Activated T-cell treated with anti-CD3 and anti-CD28 coated beads, Interleukin-2, amount 50 U/mL, for 4 hours (primary cell): ENCODE measurements around the gene PCDHGA5. TPM values are rescaled to one million over a fixed set of nuclear protein-coding genes. Genes with fewer than 3 reads are reported as not detected.
"Not testable (repeated sequence)": the region's sequence is repeated elsewhere in the genome, so short reads cannot be mapped to it uniquely, and the experiment has no call there.

Source experiments
- ATAC-seq, 2 donors: fragments of 200-7000 bp; cut with Tn5 transposase; one replicate each; pipeline ENCODE4 v1.10.0; 2021
- DNase-seq: peaks from one replicate; pipeline ENCODE4 v3.0.0-alpha.2; 2020
- H3K27me3 Mint-ChIP-seq: one replicate; pipeline ENCODE4 v1.8.0; 2021; ENCODE audit warnings: low read depth, mixed read lengths
- H3K36me3 Mint-ChIP-seq: one replicate; pipeline ENCODE4 v1.8.0; 2022; ENCODE audit warnings: mixed read lengths; ENCODE audit not compliant: insufficient read depth
- H3K4me1 Mint-ChIP-seq: one replicate; pipeline ENCODE4 v1.8.0; 2021; ENCODE audit warnings: low read depth, mixed read lengths
- H3K4me3 Mint-ChIP-seq: one replicate; pipeline ENCODE4 v1.8.0; 2021; ENCODE audit warnings: mild to moderate bottlenecking, moderate library complexity, mixed read lengths
- H3K9me3 Mint-ChIP-seq: one replicate; pipeline ENCODE4 v1.8.0; 2021; ENCODE audit warnings: mixed read lengths
- total RNA-seq, 3 donors: library from RNA; stranded (reverse); gene quantifications; one replicate each; pipeline ENCODE4 v1.2.1, GENCODE V29; 2021

Gene PCDHGA5
- total RNA-seq, 3 donors from 2014 or later = 0.05 to 0.13 (median 0.08) TPM

- no peak overlapping the region for H3K4me3 Mint-ChIP-seq
- no peak for ATAC-seq
- peaks cover 5% of the 10 kb centered on the region for H3K36me3 Mint-ChIP-seq
These were observed 25.4 kb downstream of the PCDHGA5 start for GRCh38 chr5:141389153-141390042.

GRCh38 chr5:141392429-141393198, 28.7 kb downstream of the PCDHGA5 start, which contains the start of gene PCDHGA8:
TSS of gene PCDHGA8 (plus strand) at chr5:141392633. CDS start at chr5:141392814, 181 bp downstream.
- H3K4me3 Mint-ChIP-seq = no peak within 1 kb of the TSS
- ATAC-seq (no peak), DNase-seq (no peak)
- H3K9me3 Mint-ChIP-seq = peaks cover 33% of the 10 kb centered on the region
- peaks cover 69% of the 10 kb centered on the region for H3K27me3 Mint-ChIP-seq
- no peaks in the 10 kb centered on the region for H3K4me1 Mint-ChIP-seq
- peaks cover 3% of the 10 kb centered on the region for H3K36me3 Mint-ChIP-seq

More at GRCh38 chr5:141389153-141390042, 25.4 kb downstream of the PCDHGA5 start:
- H3K27me3 Mint-ChIP-seq = peaks cover 75% of the 10 kb centered on the region
- H3K4me1 Mint-ChIP-seq = no peaks in the 10 kb centered on the region
- H3K9me3 Mint-ChIP-seq = peaks cover 43% of the 10 kb centered on the region
- DNase-seq = no peak

- H3K4me1 Mint-ChIP-seq = no peaks in the 10 kb centered on the region
- peaks cover 3% of the 10 kb centered on the region for H3K36me3 Mint-ChIP-seq
- ATAC-seq (no peak), DNase-seq (no peak)
- H3K4me3 Mint-ChIP-seq = no peak overlapping the region
- peaks cover 33% of the 10 kb centered on the region for H3K9me3 Mint-ChIP-seq
- H3K27me3 Mint-ChIP-seq = peaks cover 66% of the 10 kb centered on the region
These were observed 29.3 kb downstream of the PCDHGA5 start for GRCh38 chr5:141393267-141393666.

- ATAC-seq, H3K4me1 Mint-ChIP-seq, H3K36me3 Mint-ChIP-seq, H3K4me3 Mint-ChIP-seq, DNase-seq: not testable (repeated sequence)
- H3K27me3 Mint-ChIP-seq = peaks cover 65% of the 10 kb centered on the region
- H3K9me3 Mint-ChIP-seq = peaks cover 33% of the 10 kb centered on the region
These were observed 30.6 kb downstream of the PCDHGA5 start for GRCh38 chr5:141394401-141395187.

DNA sequence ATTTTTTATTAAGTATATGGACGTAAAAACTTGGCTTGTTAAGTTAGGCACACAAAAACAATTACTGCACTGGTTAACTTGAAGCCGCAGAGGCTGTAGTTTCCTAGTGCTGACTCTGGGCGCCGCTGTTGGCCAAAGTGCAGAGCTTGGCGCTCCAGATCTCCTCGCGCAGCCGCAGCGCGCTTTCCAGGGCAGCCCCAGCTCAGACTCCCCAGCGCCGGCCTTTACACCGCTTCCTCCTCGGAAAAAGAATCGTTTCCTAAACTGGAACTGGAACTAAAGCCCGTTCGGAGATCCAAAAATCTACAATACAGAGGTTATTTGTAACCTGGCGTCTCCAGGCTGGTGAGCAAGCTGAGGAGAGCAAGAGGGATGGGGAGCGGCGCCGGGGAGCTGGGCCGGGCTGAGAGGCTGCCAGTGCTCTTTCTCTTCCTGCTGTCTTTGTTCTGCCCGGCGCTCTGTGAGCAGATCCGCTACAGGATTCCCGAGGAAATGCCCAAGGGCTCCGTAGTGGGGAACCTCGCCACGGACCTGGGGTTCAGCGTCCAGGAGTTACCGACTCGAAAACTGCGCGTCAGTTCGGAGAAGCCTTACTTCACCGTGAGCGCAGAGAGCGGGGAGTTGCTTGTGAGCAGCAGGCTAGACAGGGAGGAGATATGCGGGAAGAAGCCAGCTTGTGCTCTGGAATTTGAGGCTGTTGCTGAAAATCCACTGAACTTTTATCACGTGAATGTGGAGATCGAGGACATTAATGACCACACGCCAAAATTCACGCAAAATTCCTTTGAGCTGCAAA, 34.0 kb downstream of the PCDHGA5 start, which contains the start of gene PCDHGB5:
TSS of gene PCDHGB5 (plus strand) at position 192 of the 796 bp plus-strand sequence. CDS start at position 373, 181 bp downstream.
- not testable (repeated sequence) for H3K4me1 Mint-ChIP-seq
- H3K27me3 Mint-ChIP-seq = peaks cover 66% of the 10 kb centered on the region

DNA sequence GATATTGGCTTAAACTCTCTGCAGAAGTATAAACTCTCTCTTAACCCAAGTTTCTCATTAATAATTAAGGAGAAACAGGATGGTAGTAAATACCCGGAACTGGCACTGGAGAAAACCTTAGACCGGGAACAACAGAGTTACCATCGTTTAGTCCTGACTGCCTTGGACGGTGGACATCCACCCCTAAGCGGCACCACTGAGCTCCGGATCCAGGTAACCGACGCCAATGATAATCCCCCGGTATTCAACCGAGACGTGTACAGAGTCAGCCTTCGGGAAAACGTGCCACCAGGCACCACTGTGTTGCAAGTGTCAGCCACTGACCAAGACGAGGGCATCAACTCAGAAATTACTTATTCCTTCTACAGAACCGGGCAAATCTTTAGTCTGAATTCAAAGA, 34.6 kb downstream of the PCDHGA5 start:
- DNase-seq (no peak), ATAC-seq (no peak)
- no peaks in the 10 kb centered on the region for H3K36me3 Mint-ChIP-seq
- H3K27me3 Mint-ChIP-seq = peaks cover 67% of the 10 kb centered on the region
- H3K4me1 Mint-ChIP-seq = no peaks in the 10 kb centered on the region
- peak overlapping the region; percentile 16 for H3K4me3 Mint-ChIP-seq
- peaks cover 26% of the 10 kb centered on the region for H3K9me3 Mint-ChIP-seq

More for the DNA sequence above, 34.0 kb downstream of the PCDHGA5 start, which contains the start of gene PCDHGB5:
- DNase-seq, H3K36me3 Mint-ChIP-seq: not testable (repeated sequence)
- peaks cover 29% of the 10 kb centered on the region for H3K9me3 Mint-ChIP-seq
- peak within 1 kb of the TSS; percentile 45 for H3K4me3 Mint-ChIP-seq
- ATAC-seq = peak; percentile 69 to 90

DNA sequence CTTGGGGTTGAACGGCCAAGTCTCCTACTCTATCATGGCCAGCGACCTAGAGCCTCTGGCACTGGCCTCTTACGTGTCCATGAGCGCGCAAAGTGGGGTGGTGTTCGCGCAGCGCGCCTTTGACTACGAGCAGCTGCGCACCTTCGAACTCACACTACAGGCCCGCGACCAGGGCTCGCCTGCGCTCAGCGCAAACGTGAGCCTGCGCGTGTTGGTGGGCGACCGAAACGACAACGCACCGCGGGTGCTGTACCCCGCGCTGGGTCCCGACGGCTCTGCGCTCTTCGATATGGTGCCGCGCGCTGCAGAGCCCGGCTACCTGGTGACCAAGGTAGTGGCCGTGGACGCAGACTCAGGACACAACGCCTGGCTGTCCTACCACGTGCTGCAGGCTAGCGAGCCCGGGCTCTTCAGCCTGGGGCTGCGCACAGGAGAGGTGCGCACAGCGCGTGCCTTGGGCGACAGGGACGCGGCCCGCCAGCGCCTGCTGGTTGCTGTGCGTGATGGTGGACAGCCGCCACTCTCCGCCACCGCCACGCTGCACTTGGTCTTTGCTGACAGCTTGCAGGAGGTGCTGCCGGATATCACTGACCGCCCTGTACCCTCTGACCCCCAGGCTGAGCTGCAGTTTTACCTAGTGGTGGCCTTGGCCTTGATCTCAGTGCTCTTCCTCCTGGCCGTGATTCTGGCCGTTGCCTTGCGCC, 35.7 kb downstream of the PCDHGA5 start:
- no peak for ATAC-seq
- H3K4me1 Mint-ChIP-seq = no peaks in the 10 kb centered on the region
- peaks cover 18% of the 10 kb centered on the region for H3K9me3 Mint-ChIP-seq
- no peaks in the 10 kb centered on the region for H3K36me3 Mint-ChIP-seq
- H3K27me3 Mint-ChIP-seq = peaks cover 69% of the 10 kb centered on the region
- no peak for DNase-seq
- H3K4me3 Mint-ChIP-seq = no peak overlapping the region

DNA sequence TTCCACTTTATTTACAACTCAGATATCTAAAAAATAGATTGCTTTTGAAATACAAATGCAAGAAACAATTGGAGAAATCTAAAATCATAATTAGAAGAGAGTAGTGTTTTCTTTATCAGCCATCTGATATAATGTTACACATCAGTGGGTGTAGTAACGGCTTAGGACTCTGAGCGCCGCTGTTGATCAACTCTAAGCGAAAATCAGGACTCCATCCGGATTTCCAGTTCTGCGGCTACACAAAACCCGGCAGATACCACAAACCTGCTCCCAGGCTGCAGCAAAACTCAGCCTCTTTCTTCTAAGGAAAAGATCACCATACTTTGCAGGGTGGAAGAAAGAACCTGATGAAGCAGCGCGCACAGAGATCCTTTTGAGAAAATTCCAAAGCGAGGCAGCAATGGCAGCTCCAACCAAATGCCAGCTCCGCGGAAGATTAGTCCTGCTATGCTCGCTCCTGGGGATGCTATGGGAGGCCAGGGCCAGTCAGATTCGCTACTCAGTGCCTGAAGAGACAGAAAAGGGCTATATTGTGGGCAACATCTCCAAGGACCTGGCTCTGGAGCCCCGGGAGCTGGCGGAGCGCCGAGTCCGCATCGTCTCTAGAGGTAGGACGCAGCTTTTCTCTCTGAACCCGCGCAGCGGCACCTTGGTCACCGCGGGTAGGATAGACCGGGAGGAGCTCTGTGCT, 38.7 kb downstream of the PCDHGA5 start, which contains the start of gene PCDHGA9:
TSS of gene PCDHGA9 (plus strand) at position 226 of the 691 bp plus-strand sequence. CDS start at position 401, 175 bp downstream.
- Mint-ChIP-seq H3K36me3 (no peaks in the 10 kb centered on the region), H3K9me3 (peaks cover 21% of the 10 kb centered on the region), H3K4me3 (peak within 1 kb of the TSS; percentile 65), H3K4me1 (no peaks in the 10 kb centered on the region), H3K27me3 (peaks cover 74% of the 10 kb centered on the region)
- ATAC-seq (no peak), DNase-seq (no peak)

DNA sequence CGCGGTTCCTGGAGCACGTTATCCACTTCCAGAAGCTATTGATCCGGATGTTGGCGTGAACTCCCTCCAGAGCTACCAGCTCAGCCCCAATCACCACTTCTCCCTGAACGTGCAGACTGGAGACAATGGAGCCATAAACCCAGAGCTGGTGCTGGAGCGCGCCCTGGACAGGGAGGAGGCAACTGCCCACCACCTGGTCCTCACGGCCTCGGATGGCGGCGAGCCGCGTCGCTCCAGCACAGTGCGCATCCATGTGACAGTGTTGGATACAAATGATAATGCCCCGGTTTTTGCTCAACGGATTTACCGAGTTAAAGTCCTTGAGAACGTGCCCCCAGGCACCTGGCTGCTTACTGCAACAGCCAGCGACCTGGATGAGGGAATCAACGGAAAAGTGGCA, 39.4 kb downstream of the PCDHGA5 start:
- H3K36me3 Mint-ChIP-seq = peaks cover 2% of the 10 kb centered on the region
- DNase-seq = no peak
- H3K4me3 Mint-ChIP-seq = no peak overlapping the region
- H3K27me3 Mint-ChIP-seq = peaks cover 81% of the 10 kb centered on the region
- ATAC-seq = no peak
- peaks cover 25% of the 10 kb centered on the region for H3K9me3 Mint-ChIP-seq
- H3K4me1 Mint-ChIP-seq = peaks cover 2% of the 10 kb centered on the region

DNA sequence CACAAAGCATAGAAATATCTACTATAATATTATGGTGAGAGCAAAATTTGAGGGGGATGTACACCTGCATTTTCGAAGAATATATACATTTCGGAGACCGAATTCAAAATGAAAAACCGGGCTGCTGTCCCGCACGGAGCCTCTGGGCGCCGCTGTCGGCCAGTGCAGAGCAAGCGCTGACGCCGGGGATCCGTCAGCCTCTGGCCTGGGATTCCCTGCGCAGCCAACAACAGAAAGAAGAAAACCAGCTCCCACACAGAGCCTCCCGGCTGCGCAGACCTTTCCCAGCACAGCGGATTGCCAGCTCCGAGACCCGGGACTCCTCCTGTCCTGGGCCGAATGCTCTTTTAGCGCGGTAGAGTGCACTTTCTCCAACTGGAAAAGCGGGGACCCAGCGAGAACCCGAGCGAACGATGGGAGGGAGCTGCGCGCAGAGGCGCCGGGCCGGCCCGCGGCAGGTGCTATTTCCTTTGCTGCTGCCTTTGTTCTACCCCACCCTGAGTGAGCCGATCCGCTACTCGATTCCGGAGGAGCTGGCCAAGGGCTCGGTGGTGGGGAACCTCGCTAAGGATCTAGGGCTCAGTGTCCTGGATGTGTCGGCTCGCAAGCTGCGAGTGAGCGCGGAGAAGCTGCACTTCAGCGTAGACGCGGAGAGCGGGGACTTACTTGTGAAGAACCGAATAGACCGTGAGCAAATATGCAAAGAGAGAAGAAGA, 44.0 kb downstream of the PCDHGA5 start, which contains the start of gene PCDHGB6:
TSS of gene PCDHGB6 (plus strand) at position 232 of the 716 bp plus-strand sequence. CDS start at position 414, 182 bp downstream.
- Mint-ChIP-seq H3K27me3 (peaks cover 82% of the 10 kb centered on the region), H3K36me3 (peaks cover 11% of the 10 kb centered on the region), H3K4me3 (peak within 1 kb of the TSS; percentile 65), H3K9me3 (peaks cover 22% of the 10 kb centered on the region)
- ATAC-seq = peak; percentile 61 to 67
- DNase-seq, H3K4me1 Mint-ChIP-seq: not testable (repeated sequence)

- Mint-ChIP-seq H3K9me3 (peaks cover 26% of the 10 kb centered on the region), H3K4me1 (peaks cover 14% of the 10 kb centered on the region), H3K36me3 (peaks cover 15% of the 10 kb centered on the region), H3K27me3 (peaks cover 82% of the 10 kb centered on the region), H3K4me3 (no peak overlapping the region)
- ATAC-seq (no peak), DNase-seq (no peak)
These were observed 45.8 kb downstream of the PCDHGA5 start for GRCh38 chr5:141409598-141410306.
